Measurements from ENCODE around the gene TRUB2.
"Not testable (repeated sequence)": the region's sequence is repeated elsewhere in the genome, so short reads cannot be mapped to it uniquely, and the experiment has no call there.

TRUB2 gene

GRCh38 chr9:128288273-128289004, 33.8 kb downstream of the TRUB2 start:
- no peak for TF ChIP-seq CTCF (IDR thresholded peaks at IDR 0.05)
- Histone ChIP-seq H3K27ac (no peak overlapping the region), H3K4me3 (no peak overlapping the region)
- no peak for DNase-seq (ENCODE audit: low spot score)

GRCh38 chr9:128286440-128286839, 35.8 kb downstream of the TRUB2 start:
- TF ChIP-seq CTCF (IDR thresholded peaks at IDR 0.05) = no peak
- Histone ChIP-seq H3K4me3 (no peak overlapping the region), H3K27ac (no peak overlapping the region)
- DNase-seq (ENCODE audit: low spot score) = no peak

GRCh38 chr9:128285033-128285784, 37.0 kb downstream of the TRUB2 start:
- TF ChIP-seq CTCF (IDR thresholded peaks at IDR 0.05) = no peak
- Histone ChIP-seq H3K27ac (no peak overlapping the region), H3K4me3 (no peak overlapping the region)
- no peak for DNase-seq (ENCODE audit: low spot score)

GRCh38 chr9:128282500-128282899, 39.7 kb downstream of the TRUB2 start:
- Histone ChIP-seq H3K27ac (no peak overlapping the region), H3K4me3 (no peak overlapping the region)
- no peak for TF ChIP-seq CTCF (IDR thresholded peaks at IDR 0.05)
- no peak for DNase-seq (ENCODE audit: low spot score)

GRCh38 chr9:128280084-128280622, 42.1 kb downstream of the TRUB2 start:
- DNase-seq (ENCODE audit: low spot score) = no peak
- no peak for TF ChIP-seq CTCF (IDR thresholded peaks at IDR 0.05)
- no peak overlapping the region for H3K27ac ChIP-seq
- no peak overlapping the region for H3K4me3 ChIP-seq

GRCh38 chr9:128279088-128280073, 42.9 kb downstream of the TRUB2 start:
- DNase-seq (ENCODE audit: low spot score); H3K27ac ChIP-seq; H3K4me3 ChIP-seq: not testable (repeated sequence)

All from coronary artery (tissue), 2 donors.